Activated T-cell treated with anti-CD3 and anti-CD28 coated beads for 24 hours (primary cell): Measurements from ENCODE around the gene RTCB.
A peak's percentile ranks its signal among the peaks of the same experiment; 100 is the strongest.

Experiments used
- DNase-seq: peaks from one replicate; pipeline ENCODE4 v3.0.0-alpha.2; 2020; ENCODE audit warnings: low read depth

RTCB gene

DNA sequence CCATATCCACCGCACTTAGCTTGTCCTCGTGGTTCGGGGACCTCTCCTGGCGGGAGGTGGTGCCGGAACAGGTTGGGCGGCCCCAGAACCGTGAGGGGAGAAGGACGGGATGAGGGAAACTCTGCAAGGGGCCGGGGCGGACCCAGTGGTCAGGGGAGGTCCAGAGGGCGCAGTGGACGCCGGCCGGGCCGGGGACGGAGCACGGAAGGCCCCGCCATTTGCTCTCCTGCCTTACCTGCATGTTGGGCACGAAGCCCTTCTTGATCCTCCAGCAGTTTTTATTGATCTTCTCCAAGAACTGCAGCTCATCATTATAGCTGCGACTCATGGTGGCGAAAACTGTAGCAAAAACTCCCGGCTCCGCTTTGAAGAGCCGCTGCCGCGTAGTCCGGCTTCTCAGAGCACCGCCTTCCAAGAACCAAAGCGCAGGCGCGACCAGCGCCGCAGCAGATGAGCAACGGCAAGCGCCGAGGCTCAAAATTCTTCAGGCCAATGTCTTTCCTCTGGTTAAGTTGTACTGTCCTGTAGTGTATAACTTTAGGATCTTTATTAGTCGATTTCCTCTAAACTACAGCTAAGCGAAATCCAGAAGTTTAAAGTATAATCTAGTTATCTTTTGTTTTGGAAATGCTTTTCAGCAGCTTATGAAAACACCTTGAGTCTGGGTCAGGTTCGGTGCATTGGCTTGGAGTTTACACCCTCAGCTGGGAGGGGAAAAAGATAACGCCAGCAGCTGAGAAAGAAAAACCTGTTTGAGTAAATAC is at the start of gene RTCB:
TSS of gene RTCB (minus strand) at position 419 of the 764 bp plus-strand sequence. CDS start at position 328, 91 bp downstream.
- peak; percentile 91 for DNase-seq

DNA sequence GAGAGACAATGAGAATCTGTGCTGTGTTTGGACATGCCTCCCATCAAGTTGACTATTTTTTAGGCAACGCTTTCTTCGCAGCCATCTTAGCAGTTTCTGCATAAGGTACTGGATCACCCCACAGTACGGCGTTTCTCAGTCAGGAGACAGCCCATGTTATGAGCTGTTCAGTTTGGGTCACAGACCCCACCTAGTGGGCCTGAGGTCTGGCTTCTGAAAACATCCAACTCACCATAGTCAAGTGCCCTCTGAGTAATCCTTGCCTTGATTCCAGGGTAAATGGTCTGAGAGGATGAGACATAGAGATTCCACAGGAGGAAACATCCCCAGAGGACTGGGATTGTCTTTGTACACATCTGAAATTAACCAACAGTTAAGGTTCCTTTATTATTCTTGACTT is 45.0 kb upstream of the RTCB start:
- DNase-seq: no peak

GRCh38 chr22:32448980-32449379 is 36.9 kb upstream of the RTCB start:
- no peak for DNase-seq

DNA sequence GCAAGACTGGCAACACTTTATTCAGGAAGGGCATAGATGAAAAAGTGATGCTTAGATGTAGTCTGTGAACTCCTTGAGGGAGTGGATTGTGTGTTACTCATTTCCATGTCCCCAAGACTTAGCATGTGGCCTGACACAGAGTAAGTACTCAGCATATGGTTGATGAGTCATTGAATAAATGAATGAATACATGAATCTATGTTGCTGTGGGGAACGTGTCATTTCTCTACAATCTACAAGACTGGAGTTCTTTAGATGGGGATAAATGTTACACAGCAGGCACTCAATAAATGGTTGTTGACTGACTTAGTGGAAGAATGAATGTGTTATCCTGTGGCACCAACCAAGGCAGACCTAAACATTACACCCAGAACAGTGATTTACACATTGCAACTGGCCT is 34.3 kb upstream of the RTCB start:
- no peak for DNase-seq

GRCh38 chr22:32444068-32444467 is 32.0 kb upstream of the RTCB start:
- DNase-seq: no peak

GRCh38 chr22:32430352-32430751 is 18.3 kb upstream of the RTCB start:
- DNase-seq: no peak

- DNase-seq: no peak
Measured at GRCh38 chr22:32426881-32427280, 14.8 kb upstream of the RTCB start.

DNA sequence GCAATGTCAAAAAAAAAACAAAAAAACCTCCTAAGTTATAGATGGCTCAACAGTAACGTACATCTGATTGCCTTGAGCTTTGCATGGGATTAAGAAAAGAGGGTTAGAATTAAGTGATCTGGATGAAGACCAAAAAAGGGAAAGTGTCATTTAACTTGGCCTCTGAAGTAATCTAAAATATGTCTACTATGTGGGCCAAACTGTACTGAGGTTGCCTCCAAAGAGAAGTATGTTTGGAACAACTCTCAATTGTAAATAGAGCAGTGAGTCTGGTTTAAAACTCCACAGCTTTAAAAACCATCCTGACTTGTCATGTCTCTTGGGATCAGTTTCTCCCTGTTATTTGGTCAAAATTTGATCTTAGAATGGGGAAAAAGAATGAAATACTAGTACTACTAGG is 11.6 kb upstream of the RTCB start:
- no peak for DNase-seq

DNA sequence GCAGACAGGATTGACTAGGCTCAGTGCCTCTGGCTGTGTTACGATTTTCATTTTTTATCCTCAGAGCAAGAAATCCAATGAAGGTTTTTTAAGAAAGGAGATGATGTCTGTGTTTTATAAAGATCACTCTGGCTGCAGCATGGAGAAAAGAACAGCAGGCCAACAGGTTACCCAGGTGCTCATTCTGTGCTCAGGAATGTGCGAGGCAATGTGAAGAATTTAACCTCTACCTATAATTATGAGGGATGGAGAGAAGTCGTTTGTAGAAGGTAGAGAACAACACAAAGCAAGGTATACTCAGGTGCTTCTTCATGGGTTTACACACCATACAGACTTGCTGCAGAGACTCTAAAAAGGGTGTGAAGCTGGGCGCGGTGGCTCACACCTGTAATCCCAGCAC is 10.0 kb upstream of the RTCB start:
- no peak for DNase-seq

GRCh38 chr22:32421484-32421883 is 9.4 kb upstream of the RTCB start:
- no peak for DNase-seq

DNA sequence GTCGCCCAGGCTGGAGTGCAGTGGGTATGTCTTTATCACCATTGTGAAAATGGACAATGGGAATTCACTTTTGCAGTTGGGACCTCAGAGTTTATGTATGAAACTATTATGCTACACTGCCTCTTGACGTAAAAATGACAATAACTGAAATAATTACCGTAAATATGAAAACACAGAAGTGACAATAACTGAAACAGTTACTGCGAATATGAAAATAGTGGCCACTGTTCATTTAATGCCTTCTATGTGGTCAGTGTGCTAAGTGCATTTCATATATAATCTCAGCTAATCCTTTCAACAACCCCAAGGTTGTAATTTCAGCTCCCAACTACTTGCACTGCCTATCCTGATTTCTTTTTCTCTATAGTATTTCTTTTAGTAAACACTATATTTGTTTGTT is 5.9 kb upstream of the RTCB start:
- no peak for DNase-seq

GRCh38 chr22:32416556-32417085 is 4.6 kb upstream of the RTCB start:
- DNase-seq: no peak

DNA sequence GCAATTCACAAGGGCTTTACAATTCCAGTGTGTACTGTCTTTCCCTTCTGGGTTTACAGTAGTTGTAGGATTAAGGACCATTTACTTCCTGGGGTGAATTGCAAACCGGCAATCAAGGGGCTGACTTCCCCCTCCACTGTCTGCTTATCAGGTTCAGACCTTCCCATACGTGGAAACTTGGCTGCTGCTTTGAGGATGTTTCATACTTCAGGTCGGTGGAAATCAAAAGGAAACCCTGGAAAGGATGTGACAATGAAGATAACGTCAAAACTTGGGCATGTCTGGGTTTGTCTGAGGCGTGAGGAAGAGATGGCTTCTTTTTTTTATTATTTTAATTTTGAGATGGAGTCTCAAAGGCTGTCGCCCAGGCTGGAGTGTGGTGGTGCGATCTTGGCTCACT is 2.1 kb upstream of the RTCB start:
- DNase-seq: no peak

DNA sequence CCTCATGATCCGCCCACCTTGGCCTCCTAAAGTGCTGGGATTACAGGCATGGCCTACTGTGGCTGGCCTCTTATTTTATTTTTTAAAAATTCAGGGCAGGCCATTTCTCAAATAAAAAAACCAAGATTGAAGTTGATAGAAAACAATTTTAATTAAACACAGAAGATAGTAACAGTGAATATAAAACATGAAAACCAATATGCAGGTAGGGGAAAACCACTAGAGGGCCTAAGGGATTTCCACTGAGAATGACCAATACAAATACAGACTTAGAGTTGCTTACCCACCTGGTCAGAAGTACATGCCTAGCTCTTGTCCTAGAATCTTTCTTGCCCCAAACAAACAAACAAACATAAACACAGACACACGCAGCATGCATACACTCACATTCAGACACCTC is 1.7 kb upstream of the RTCB start:
- no peak for DNase-seq

GRCh38 chr22:32411402-32411801 is 645 bp downstream of the RTCB start:
- DNase-seq: no peak

- DNase-seq: no peak
Measured at GRCh38 chr22:32410459-32410858, 1.6 kb downstream of the RTCB start.

DNA sequence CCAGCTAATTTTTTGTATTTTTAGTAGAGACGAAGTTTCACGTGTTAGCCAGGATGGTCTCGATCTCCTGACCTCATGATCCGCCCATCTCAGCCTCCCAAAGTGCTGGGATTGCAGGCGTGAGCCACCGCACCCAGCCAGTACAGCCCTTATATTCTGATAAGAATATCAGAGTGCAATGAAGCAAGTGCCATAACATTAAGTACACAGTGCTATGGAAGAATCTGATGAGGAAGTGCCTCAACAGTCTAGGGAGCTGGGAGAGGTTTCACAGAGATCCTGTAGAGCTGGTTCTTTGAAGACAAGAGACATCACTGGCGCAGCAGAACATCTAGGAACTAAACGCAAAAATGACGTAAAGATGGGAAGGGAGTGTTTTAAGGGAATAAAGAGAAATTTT is 2.1 kb downstream of the RTCB start:
- DNase-seq: no peak

- no peak for DNase-seq
Measured at GRCh38 chr22:32407936-32408335, 4.1 kb downstream of the RTCB start.

DNA sequence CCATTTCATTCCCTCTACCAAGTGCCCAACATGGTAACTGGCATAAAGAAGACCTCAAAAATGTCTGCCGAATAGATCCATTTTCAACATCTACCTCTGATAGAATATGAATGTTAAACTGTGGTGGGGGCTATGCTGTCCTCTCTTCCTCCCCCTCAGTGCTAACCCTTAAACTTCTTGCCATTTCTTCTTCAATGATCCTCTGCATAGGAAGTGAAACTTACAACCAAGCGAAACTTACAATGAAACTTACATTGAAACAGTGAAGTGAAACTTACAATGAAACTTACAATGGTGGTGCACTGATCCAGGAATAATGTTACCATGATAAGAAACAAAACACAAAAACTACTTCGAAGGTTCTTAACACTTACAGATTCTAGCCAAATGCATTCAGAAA is 4.7 kb downstream of the RTCB start:
- no peak for DNase-seq

DNA sequence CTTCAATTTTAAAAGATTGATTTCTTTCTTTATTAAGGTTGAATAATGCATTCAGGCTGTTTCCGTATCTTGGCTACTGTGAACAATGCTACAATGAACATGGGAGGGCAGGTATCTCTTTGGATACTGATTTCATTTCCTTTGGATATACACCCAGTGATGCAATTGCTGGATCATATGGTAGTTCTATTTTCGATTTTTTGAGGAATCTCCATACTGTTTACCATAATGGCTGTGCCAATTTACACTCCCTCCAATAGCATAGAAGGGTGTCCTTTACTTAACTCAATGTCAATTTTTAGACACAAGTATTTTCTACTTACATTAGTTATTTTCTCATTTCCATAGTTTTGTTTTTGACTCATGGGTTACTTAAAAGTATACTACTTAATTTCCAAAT is 8.0 kb downstream of the RTCB start:
- DNase-seq: no peak

- DNase-seq: no peak
Measured at GRCh38 chr22:32401486-32401885, 10.6 kb downstream of the RTCB start.

DNA sequence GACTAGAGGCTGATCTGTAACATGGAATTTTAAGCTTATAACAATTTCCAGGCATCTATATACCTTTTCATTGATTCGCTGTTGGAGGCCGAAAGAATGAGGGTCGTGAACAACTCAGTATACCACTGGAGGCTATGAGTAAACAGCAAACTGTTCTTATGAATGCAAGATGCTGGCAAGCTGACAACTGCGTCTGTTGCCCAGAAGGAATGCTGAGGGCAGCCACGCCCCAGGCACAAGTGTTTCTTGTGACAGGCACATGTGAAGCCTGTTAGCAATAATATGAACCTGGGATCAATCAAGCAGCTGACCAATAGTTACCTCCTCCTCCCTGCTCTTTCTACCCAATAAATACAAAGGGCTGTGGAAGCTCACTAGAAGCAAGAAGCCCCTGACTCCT is 15.3 kb downstream of the RTCB start:
- no peak for DNase-seq

- no peak for DNase-seq
Measured at GRCh38 chr22:32396255-32396654, 15.8 kb downstream of the RTCB start.

DNA sequence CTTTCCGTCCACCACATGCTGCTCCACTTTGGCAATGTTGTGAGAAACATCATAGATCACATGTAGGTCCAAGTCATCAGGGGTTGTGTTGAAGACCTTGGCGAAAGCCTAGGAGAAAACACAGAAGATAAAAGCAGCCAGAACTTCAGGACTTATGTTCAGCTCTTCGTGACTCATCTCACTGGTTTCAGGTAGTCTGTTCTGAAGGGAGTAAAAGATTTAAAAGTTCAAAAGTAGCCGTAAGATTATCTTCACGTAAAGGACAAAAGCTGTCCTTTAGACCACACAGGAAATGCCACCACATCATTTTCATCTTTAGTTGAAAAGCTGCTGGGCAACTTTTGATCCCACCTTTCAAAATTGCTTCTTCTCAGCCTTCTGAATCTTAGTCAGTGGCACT is 16.9 kb downstream of the RTCB start:
- DNase-seq: no peak
